ENCODE measurements around the gene DCAF11.
A peak's percentile ranks its signal among the peaks of the same experiment; 100 is the strongest.

The DCAF11 gene

DNA sequence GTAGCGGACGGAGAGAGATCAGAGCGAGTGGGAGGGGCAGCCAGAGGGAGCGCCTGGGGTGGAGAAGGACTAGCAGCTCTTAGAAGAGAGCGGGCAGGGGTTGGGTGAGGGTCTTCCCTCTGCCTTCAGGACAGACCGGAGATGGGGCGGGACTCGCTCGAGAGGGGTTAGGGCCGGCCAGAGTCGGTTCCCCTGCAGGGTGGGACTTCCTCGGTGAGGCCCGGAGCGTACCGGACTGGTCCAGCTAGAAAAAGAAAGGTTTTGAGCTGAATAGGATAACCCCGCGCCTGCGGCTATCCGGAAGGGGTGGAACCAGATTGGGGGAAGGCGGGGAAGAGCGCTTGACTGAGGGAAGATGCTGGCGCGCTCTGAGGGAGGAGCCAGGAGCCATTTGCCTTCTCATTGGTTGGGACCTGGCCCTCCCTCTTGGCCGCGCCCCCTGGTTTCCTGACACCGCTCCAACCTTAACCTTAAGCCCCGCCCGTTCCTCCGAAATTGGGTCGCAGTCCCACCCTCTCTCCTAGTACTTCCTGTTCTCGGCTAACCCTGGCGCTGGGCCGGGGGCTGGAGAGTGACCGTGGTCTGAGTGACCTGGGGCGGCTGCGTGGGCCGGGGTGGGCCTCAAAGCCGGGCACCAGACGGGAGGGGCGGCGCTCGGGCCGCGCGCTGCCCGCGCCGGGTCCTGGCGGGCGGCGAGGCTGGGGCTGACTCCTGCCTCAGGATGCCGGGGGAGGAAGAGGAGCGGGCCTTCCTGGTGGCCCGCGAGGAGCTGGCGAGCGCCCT, 32.6 kb downstream of the DCAF11 start, which contains the start of gene RNF31:
Gene RNF31 (plus strand): TSS at position 521 of the 783 bp plus-strand sequence. CDS start 201 bp downstream, at position 722.
- DNase-seq (ENCODE audit: low read depth): peak; percentile 96
- TF ChIP-seq, protein P1, sequence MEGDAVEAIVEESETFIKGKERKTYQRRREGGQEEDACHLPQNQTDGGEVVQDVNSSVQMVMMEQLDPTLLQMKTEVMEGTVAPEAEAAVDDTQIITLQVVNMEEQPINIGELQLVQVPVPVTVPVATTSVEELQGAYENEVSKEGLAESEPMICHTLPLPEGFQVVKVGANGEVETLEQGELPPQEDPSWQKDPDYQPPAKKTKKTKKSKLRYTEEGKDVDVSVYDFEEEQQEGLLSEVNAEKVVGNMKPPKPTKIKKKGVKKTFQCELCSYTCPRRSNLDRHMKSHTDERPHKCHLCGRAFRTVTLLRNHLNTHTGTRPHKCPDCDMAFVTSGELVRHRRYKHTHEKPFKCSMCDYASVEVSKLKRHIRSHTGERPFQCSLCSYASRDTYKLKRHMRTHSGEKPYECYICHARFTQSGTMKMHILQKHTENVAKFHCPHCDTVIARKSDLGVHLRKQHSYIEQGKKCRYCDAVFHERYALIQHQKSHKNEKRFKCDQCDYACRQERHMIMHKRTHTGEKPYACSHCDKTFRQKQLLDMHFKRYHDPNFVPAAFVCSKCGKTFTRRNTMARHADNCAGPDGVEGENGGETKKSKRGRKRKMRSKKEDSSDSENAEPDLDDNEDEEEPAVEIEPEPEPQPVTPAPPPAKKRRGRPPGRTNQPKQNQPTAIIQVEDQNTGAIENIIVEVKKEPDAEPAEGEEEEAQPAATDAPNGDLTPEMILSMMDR (IDR thresholded peaks at IDR 0.05; ENCODE audit: low read depth, low read length, missing control alignments): no peak
- H3K4me3 ChIP-seq (ENCODE audit: low read depth, low read length): peak within 1 kb of the TSS; percentile 84

DNA sequence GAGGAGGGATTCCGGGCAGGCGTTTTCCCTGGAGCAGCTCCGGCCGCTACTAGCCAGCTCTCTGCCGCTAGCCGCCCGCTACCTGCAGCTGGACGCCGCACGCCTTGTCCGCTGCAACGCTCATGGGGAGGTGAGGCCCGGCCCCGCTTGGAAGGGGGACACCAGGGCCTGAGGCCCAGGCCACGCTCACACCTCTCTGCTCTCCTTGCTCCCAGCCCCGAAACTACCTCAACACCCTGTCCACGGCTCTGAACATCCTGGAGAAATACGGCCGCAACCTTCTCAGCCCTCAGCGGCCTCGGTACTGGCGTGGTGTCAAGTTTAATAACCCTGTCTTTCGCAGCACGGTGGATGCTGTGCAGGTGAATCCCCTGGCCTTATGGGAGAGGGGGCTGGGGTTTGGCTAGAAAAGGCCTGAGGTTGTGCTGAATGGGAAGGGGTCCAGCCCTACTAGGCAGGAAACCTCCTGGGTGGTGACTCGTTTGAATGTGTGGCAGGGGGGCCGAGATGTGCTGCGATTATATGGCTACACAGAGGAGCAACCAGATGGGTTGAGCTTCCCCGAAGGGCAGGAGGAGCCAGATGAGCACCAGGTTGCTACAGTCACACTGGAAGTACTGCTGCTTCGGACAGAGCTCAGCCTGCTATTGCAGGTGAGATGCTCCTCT, 33.3 kb downstream of the DCAF11 start:
- no peak for DNase-seq (ENCODE audit: low read depth)
- H3K4me3 ChIP-seq (ENCODE audit: low read depth, low read length): peak overlapping the region; percentile 84
- TF ChIP-seq, protein P1 (IDR thresholded peaks at IDR 0.05; ENCODE audit: low read depth, low read length, missing control alignments): no peak

- no peak for DNase-seq (ENCODE audit: low read depth)
- TF ChIP-seq, protein P1 (IDR thresholded peaks at IDR 0.05; ENCODE audit: low read depth, low read length, missing control alignments): no peak
- no peak overlapping the region for H3K4me3 ChIP-seq (ENCODE audit: low read depth, low read length)
Measured at GRCh38 chr14:24149302-24149969, 34.9 kb downstream of the DCAF11 start.

DNA sequence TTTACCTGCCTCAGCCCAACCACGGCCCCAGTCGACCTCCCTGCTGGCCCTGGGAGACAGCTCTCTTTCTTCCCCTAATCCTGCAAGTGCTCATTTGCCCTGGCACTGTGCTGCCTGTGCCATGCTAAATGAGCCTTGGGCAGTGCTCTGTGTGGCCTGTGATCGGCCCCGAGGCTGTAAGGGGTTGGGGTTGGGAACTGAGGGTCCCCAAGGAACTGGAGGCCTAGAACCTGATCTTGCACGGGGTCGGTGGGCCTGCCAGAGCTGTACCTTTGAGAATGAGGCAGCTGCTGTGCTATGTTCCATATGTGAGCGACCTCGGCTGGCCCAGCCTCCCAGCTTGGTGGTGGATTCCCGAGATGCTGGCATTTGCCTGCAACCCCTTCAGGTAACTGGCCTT, 35.5 kb downstream of the DCAF11 start:
- DNase-seq (ENCODE audit: low read depth): no peak
- no peak overlapping the region for H3K4me3 ChIP-seq (ENCODE audit: low read depth, low read length)
- TF ChIP-seq, protein P1 (IDR thresholded peaks at IDR 0.05; ENCODE audit: low read depth, low read length, missing control alignments): no peak

GRCh38 chr14:24150567-24150966, 36.0 kb downstream of the DCAF11 start:
- no peak for DNase-seq (ENCODE audit: low read depth)

DNA sequence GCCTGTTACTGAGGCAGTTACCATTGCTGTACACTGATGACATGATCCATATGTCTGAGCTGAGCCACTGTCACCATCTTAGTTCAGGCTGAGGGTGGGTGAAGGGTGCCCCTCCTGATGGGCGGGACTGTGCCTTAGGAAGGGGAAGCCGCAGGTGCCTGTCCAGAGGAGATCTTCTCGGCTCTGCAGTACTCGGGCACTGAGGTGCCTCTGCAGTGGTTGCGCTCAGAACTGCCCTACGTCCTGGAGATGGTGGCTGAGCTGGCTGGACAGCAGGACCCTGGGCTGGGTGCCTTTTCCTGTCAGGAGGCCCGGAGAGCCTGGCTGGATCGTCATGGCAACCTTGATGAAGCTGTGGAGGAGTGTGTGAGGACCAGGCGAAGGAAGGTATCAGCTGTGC, 36.4 kb downstream of the DCAF11 start:
- H3K4me3 ChIP-seq (ENCODE audit: low read depth, low read length): no peak overlapping the region
- DNase-seq (ENCODE audit: low read depth): no peak
- TF ChIP-seq, protein P1 (IDR thresholded peaks at IDR 0.05; ENCODE audit: low read depth, low read length, missing control alignments): no peak

More at GRCh38 chr14:24150567-24150966, 36.0 kb downstream of the DCAF11 start:
- no peak overlapping the region for H3K4me3 ChIP-seq (ENCODE audit: low read depth, low read length)
- TF ChIP-seq, protein P1 (IDR thresholded peaks at IDR 0.05; ENCODE audit: low read depth, low read length, missing control alignments): no peak
